C4-2B (cell line): ENCODE results near the gene CCDC190.

Experiments
- ZFX ChIP-seq: fragments of 450-650 bp; IDR thresholded peaks from 2 replicates; pipeline ENCODE4 v1.6.1; 2017
- TF ChIP-seq, protein P1 (sequence below): fragments of 450-650 bp; conservative IDR thresholded peaks from 2 replicates; pipeline ENCODE4 v1.5.1; 2017; ENCODE audit warnings: mild to moderate bottlenecking

- TF ChIP-seq, protein P1, sequence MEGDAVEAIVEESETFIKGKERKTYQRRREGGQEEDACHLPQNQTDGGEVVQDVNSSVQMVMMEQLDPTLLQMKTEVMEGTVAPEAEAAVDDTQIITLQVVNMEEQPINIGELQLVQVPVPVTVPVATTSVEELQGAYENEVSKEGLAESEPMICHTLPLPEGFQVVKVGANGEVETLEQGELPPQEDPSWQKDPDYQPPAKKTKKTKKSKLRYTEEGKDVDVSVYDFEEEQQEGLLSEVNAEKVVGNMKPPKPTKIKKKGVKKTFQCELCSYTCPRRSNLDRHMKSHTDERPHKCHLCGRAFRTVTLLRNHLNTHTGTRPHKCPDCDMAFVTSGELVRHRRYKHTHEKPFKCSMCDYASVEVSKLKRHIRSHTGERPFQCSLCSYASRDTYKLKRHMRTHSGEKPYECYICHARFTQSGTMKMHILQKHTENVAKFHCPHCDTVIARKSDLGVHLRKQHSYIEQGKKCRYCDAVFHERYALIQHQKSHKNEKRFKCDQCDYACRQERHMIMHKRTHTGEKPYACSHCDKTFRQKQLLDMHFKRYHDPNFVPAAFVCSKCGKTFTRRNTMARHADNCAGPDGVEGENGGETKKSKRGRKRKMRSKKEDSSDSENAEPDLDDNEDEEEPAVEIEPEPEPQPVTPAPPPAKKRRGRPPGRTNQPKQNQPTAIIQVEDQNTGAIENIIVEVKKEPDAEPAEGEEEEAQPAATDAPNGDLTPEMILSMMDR: no peak
- no peak for TF ChIP-seq ZFX
Measured at GRCh38 chr1:162823231-162823630, 37.7 kb downstream of the CCDC190 start.
